NCI-H1105 treated with DMSO at 0.1 percent for 48 hours (cell line): ENCODE results near the gene KIF3C.
"Not testable (repeated sequence)": the region's sequence is repeated elsewhere in the genome, so short reads cannot be mapped to it uniquely, and the experiment has no call there.

ENCODE experiments used
- DNase-seq: peaks from one replicate; lab custom pipeline; 2025; lab: John Stamatoyannopoulos, UW

Gene KIF3C

DNA sequence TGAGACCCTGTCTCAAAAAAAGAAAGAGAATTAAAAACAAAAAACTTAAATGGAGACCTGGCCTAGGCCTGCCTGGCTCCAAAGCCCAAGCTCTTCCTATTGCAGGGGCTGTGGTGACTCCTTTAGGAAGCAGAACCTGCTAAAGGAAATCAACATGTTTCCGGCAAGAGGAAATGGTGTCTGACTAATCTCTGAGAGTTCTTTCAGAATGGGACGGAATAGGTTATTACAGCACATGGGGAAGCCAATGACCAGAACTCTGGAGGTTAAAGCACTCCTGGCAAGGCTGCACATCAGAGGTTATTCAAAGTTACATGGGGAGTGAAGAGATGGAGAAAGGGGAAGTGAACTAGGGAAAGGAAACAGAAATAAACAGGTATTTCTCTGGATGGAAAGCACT is 21.4 kb downstream of the KIF3C start:
- DNase-seq, result no peak

DNA sequence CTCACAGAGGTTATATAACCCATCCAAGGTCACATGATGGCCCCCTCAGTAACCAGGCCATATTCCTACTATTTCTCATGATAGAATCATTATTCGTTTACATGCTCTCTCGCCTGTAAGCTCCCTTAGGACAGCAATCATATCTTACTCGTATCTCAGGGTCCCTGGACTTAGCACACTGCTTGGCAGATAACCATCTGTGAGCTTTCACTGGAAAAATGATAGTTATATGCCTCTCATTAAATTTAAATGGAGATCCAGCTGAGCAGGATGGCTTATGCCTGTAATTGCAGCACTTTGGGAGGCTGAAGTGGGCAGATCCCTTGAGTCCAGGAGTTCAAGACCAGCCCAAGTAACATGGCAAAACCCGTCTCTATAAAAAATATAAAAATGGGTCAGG is 21.9 kb downstream of the KIF3C start:
- DNase-seq, result no peak

GRCh38 chr2:25958611-25959010 is 23.7 kb downstream of the KIF3C start:
- DNase-seq, result not testable (repeated sequence)

GRCh38 chr2:25957743-25958142 is 24.6 kb downstream of the KIF3C start:
- DNase-seq, result no peak

GRCh38 chr2:25955869-25956535 is 26.3 kb downstream of the KIF3C start:
- DNase-seq, result no peak

DNA sequence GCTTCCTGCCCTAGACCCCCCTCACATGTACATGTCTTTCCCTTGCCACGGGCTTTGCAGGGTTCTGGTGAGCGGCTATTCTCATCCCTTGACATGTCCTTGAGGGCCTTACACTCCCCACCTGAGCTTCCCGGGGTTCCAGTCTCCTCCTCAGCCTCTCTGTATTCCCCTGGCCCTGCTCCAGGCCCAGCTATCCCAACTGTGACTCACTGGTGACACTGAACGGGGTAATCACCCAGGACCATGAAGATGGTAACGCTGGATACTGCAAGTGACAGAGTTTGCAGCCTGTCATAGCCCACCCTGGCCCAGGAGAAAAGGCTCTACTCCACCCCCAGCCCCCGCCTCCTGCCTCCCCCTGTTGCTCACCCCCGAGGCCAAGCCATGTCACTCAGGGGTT is 27.3 kb downstream of the KIF3C start:
- DNase-seq, result no peak

- DNase-seq, result no peak
Observed at GRCh38 chr2:25954199-25954752, 28.0 kb downstream of the KIF3C start.

DNA sequence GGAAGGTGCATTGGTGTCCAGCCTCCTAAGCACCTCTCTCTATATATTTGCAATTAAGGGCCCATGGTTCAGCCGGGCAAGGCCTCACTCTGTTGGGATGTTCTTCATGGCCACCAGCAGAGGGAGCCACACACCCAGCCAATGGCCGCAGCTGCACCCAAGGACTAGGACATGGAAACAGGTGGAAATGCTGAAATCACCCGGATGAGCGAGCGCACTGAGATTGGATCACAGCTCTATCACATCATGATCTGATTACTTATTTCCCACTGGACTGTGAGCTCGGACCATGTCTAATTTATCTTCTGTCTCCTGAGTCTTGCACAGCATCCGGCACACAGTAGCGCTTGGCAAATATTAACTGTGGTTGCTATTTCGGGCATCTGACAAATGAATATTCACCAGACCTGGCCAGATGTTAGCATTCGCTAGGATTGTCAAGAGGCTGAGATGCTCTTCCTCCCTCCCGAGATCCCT is 31.2 kb downstream of the KIF3C start:
- DNase-seq, result peak; percentile 73

DNA sequence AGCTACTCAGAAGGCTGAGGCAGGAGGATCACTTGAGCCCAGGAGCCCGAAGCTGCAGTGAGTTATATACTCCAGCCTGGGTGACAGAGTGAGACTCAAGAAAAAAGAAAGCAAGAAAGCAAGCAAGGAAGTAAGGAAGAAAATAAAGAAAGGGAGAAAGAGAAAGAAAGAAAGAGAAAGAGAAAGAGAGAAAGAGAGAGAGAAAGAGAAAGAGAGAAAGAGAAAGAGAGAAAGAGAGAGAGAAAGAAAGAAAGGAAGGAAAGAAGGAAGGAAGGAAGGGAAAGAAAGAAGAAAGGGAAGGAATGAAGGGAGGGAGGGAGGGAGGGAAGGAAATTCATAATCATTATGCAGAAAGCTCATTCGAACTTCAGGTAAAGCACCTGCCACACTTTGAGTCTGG is 33.9 kb downstream of the KIF3C start:
- no peak for DNase-seq

GRCh38 chr2:25941042-25941441 is 41.3 kb downstream of the KIF3C start:
- DNase-seq, result no peak

GRCh38 chr2:25939257-25939668 is 43.0 kb downstream of the KIF3C start:
- DNase-seq, result no peak

GRCh38 chr2:25938345-25938744 is 44.0 kb downstream of the KIF3C start:
- no peak for DNase-seq

- DNase-seq, result peak; percentile 40
Observed at GRCh38 chr2:25936889-25937545, 45.3 kb downstream of the KIF3C start.

DNA sequence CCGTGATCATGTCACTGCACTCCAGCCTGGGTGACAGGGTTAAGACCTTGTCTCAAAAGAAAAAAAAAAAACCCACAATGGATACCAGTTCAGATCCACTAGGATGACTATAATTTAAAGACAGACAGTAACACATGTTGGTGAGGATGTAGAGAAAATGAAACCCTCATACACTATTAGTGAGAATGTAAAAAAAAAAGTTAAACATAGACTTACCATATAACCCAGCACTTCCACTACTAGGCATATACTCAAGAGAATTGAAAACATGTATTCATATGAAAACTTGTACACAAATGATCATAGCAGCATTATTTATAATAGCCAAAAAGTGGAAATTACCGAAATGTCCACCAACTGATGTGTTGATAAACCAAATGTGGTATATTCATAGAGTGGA is 48.7 kb downstream of the KIF3C start:
- no peak for DNase-seq

DNA sequence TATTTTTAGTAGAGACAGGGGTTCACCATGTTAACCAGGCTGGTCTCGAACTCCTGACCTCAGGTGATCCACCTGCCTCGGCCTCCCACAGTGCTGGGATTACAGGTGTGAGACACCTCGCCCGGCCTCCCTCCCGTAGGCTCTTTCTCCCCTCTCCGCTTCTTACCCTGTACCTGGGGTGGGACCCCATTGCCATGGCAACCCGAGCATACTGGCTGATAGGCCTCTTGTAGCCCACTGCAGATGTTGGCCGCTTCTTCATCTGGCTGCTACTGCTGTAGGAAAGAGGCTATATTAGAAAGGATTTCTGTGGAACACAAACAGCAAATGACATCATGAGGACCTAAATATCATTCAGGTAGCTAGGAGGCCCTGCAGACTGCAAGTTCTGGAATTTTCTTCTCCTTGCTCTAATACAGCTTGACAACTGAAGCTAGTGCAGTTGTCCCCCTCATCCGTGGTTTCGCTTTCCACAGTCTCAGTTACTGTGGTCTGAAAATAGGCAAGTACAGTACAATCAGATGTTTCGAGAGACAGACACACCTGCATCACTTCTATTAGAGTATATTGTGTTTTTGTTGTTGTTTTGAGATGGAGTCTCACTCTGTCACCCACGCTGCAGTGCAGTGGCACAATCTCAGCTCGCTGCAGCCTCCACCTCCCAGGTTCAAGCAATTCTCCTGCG is 52.4 kb downstream of the KIF3C start:
- no peak for DNase-seq

DNA sequence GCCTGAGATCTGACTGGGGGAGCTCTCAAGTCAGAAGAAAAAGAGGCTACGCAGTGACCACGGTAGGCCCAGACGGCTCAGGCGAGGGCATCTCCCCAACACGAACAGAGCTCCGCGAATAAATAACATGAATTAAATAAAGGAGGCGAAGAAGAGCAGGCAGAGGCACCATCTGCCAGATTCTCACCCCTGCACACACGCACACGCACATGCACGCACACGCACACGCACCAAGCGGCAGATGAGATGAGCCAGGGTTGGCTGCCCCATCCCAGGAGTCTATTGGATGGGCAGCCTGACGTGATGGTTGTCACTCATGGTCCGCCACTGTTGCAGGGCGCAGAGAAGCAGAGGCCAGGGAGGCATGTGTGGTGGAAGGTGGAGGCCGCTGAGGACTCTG is 53.6 kb downstream of the KIF3C start:
- DNase-seq, result no peak

DNA sequence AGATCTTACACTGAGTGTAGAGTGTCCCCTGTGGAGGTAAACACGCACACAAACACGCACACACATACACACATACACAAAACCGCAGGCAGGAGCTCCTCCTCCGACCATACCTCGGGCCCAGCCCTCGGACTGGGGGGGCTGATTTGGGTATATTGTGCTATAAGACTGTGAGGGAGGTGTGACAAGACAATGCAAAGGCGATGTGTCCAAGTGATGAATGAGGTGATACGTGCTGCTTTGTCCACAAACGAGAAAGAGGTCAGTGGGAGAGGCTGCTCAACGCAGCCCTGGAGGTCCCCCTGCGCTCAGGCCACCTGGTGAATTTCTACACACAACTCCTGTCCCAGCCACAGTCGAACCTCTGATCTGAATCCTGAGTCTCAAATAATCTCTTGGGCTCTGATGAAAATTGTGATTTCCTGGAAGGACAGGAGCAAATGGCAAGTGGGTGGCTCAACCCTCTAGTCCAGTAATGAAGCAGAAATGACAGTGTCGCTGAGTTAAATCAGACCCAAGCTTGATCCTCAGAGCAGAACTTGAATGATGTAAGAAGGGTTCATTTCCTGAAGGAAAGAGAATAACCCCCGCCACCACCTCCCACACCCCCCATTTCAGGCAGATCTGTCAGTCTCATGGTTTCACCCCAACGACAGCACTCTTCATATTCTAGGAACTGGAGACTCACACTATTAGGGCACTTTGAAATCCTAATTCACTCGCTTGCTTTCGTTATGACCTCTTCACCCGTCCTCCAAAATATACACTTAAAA is 55.1 kb downstream of the KIF3C start:
- no peak for DNase-seq

DNA sequence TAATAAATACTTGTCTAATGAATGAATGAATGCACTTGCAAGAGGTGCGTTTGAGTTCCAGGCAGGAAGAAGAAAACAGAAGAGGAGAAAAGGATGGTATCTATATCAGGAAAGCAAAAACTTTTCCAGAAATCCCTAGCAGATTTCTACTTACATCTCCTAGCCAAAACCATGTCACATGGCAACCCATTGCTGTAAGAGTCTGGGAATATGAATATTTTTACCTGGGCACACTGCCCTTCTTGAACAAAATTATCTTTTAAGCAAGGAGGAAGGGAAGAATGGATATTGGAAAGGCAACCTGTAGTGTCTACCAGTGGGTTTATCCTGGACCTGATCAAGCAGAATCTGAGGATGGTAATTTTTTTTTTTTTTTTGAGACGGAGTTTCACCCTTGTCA is 59.8 kb downstream of the KIF3C start:
- no peak for DNase-seq

DNA sequence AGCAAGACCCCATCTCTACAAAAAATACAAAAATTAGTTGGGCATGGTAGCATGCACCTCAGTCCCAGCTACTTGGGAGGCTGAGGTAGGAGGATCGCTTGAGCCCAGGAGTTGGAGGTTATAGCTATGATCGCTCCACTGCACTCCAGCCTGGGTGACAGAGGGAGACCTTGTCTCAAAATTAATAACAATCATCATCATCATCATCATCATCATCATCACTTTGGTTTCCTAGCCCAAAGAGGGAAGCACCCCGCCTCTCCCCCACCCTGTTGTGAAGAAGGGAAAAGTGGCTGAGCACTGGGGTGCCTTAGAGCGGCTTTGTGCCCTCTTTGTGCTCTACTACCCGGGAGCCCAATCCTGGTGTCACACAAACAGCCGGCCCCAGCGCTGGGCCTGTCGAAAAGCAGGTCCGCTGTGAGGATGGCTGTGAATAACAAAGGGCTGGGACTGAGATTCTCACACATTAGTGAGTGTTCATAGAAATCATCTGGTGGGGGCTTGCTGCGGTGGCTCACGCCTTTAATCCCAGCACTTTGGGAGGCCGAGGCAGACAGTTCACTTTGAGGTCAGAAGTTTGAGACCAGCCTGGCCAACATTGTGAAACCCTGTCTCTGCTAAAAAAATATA is 61.4 kb downstream of the KIF3C start:
- DNase-seq, result no peak

DNA sequence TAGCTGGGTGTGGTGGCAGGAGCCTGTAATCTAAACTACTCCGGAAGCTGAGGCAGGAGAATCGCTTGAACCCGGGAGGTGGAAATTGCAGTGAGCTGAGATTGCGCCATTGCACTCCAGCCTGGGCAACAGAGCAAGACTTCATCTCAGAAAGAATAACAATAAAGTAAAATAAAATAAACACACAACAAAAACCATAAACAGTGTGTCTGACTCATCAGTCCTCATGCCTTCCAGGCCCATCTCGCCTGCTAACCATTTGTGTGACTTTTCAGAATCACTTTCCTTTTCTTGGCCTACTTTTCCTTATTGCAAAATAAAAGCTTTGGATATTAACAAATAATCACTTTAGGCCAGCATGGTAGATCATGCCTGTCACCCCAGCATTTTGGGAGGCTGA is 62.0 kb downstream of the KIF3C start:
- no peak for DNase-seq

- no peak for DNase-seq
Observed at GRCh38 chr2:25917832-25918231, 64.5 kb downstream of the KIF3C start.

- not testable (repeated sequence) for DNase-seq
Observed at GRCh38 chr2:25917411-25917810, 64.9 kb downstream of the KIF3C start.
